ENCODE results near the gene MICU1.

Gene MICU1

DNA sequence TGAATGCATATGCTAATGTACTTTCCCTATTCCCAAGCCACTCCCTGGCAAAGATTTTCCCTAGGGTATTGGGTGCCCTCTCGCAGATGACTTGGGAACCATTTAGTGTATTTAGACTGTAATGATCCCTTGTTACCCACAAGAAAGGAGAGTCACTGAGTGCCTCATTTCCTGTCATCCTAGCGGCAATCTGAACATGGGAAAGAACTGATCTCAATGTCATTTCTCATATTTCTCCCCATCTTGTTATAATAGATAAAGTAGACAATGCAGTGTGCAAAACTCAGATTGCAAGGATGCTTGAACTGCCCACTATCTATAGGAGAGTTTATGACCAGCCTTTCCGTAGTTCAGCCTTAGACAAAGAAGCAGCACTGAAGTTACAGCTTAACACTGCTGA, 123.3 kb downstream of the MICU1 start:
- H3K4me3 ChIP-seq (ENCODE audit: low read depth, low read length) = no peak overlapping the region
- TF ChIP-seq, protein P1, sequence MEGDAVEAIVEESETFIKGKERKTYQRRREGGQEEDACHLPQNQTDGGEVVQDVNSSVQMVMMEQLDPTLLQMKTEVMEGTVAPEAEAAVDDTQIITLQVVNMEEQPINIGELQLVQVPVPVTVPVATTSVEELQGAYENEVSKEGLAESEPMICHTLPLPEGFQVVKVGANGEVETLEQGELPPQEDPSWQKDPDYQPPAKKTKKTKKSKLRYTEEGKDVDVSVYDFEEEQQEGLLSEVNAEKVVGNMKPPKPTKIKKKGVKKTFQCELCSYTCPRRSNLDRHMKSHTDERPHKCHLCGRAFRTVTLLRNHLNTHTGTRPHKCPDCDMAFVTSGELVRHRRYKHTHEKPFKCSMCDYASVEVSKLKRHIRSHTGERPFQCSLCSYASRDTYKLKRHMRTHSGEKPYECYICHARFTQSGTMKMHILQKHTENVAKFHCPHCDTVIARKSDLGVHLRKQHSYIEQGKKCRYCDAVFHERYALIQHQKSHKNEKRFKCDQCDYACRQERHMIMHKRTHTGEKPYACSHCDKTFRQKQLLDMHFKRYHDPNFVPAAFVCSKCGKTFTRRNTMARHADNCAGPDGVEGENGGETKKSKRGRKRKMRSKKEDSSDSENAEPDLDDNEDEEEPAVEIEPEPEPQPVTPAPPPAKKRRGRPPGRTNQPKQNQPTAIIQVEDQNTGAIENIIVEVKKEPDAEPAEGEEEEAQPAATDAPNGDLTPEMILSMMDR (IDR thresholded peaks at IDR 0.05; ENCODE audit: borderline replicate concordance, insufficient read depth, low read depth, low read length) = no peak

DNA sequence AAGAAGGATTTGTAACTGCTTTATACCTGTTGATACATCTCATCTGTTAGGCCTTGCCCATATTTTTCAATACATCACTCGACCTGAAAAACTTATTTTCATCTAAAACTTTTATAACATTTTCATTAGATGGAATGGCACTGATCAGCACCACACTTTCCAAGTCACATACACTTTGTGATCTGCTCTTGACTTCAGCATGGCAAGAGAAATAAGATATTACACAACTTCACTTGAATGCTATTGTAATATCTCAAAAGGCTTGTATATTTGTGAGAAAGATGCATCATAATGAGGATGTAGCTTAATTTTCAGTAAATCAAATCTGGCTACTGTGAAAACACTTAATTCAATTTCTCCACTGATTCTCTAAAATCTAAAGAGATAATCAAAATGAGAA, 126.2 kb downstream of the MICU1 start:
- TF ChIP-seq, protein P1 (IDR thresholded peaks at IDR 0.05; ENCODE audit: borderline replicate concordance, insufficient read depth, low read depth, low read length) = no peak
- no peak overlapping the region for H3K4me3 ChIP-seq (ENCODE audit: low read depth, low read length)

DNA sequence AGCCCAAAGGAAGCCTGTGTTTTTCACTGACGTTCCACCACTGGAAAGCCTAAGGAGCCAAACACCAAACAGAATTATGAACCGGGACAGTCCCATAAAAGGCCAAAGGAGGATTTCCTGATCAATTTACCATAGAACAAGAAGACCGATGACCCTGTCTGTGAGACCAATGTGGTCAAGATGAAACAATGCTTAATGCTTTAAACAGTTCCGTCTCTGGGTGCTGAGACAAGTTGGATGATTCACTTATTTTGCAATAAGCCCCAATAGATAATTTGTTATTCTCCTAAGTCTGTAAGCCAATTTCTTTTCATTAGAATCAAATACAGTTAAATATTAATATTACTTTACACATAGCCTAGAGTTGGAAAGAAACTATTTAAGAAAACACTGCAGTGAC, 134.9 kb downstream of the MICU1 start:
- TF ChIP-seq, protein P1 (IDR thresholded peaks at IDR 0.05; ENCODE audit: borderline replicate concordance, insufficient read depth, low read depth, low read length) = no peak
- no peak overlapping the region for H3K4me3 ChIP-seq (ENCODE audit: low read depth, low read length)

DNA sequence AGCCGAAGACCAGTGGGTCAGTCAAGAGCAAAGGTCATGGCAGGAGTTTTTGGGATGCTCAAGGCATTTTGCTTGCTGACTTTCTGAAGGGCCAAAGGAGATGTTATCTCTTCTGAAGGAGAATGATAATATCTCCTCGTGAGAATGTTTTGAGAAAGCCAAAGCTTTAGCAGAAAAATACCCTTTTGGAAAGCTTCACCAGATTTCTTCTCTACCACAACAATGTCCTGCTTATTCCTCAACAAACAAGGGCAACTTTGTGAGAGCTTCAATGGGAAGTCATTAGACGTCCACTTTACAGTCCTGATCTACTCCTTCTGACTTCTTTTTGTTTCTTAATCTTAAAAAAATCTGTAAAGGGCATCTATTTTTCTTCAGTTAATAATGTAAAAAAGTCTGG, 138.4 kb downstream of the MICU1 start:
- H3K4me3 ChIP-seq (ENCODE audit: low read depth, low read length) = no peak overlapping the region
- TF ChIP-seq, protein P1 (IDR thresholded peaks at IDR 0.05; ENCODE audit: borderline replicate concordance, insufficient read depth, low read depth, low read length) = no peak

DNA sequence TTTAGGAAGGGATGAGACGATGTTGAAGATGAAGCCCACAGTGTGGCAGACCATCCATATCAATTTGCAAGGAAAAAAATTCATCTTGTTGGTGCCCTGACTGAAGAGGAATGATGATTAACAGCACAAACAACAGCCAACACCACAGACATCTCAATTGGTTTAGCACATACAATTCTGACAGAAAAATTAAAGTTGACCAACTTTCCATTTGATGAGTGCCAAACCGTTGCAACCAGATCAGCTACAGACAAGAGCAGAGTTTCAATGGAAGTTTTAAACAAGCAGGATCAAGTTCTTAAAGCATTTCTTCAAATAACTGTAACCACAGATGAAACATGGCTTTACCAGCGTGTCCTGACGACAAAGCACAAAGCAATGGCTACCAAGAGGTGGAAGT, 138.8 kb downstream of the MICU1 start:
- H3K4me3 ChIP-seq (ENCODE audit: low read depth, low read length) = no peak overlapping the region
- TF ChIP-seq, protein P1 (IDR thresholded peaks at IDR 0.05; ENCODE audit: borderline replicate concordance, insufficient read depth, low read depth, low read length) = no peak

DNA sequence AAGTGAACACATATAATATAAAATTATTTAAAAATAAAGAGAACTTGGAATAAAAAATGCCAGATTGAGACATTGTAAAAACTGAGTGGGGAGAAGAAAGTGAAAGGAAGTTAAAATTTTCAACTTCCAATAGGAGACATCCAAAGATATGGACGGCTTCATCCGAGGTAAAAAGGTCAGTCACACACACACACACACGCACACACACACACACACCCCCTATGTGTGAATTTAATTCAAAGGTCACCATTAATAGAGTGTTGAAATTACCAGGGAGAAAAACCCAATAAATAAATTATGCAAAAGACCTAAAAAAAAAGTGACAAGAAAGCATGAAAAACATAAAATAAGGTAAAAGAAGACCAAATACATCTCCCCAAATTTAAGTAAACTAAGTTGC, 140.2 kb downstream of the MICU1 start:
- TF ChIP-seq, protein P1 (IDR thresholded peaks at IDR 0.05; ENCODE audit: borderline replicate concordance, insufficient read depth, low read depth, low read length) = no peak
- no peak overlapping the region for H3K4me3 ChIP-seq (ENCODE audit: low read depth, low read length)

DNA sequence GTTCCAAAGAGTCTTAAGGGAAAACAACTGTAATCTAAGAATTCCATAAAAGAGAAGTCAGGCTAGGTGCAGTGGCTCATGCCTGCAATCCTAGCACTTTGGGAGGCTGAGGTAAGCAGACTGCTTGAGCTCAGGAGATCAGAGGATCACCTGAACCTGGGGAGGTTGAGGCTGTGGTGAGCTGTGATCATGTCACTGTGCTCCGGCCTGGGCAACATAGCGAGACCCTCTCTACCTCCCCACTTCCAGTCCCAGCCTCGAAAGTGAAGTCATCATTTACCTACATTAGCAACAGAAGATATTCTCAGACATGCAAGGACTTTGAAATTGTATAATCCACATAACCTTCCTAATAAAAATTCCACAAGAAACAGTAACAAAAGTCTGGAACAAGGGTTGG, 141.4 kb downstream of the MICU1 start:
- TF ChIP-seq, protein P1 (IDR thresholded peaks at IDR 0.05; ENCODE audit: borderline replicate concordance, insufficient read depth, low read depth, low read length) = no peak
- no peak overlapping the region for H3K4me3 ChIP-seq (ENCODE audit: low read depth, low read length)
